Measurements from ENCODE around the gene ATP9B. TPM values are rescaled to one million over a fixed set of nuclear protein-coding genes. Genes with fewer than 3 reads are reported as not detected.

The ATP9B gene
- polyA plus RNA-seq, 4 donors, result 4.3 to 19.6 (median 12.2) TPM

DNA sequence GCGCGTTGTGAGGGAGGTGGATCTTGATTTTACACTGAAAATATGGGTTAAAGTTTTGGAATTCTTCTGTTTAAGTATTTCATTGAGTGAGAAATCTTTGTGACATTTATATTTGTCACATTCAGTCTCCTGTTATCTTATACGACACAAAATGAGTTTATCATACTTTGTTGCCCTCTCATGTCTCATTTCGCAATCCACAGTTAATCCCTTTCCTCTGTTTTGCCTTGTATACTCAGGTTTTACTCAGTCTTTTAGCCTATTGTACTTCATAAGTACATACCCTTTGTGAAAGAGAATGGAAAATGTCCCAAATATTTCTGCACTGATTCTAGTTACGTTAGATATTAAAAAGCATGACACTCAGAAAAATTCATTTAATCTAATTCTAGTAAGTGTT is 142.7 kb downstream of the ATP9B start:
- Histone ChIP-seq H3K27ac (ENCODE audit: low read depth in 1 of 3, low read length in 2 of 3) (no peak overlapping the region), H3K27me3 (ENCODE audit: control insufficient read depth in 3 of 3, insufficient read depth in 3 of 3, low read length in 3 of 3) (no peaks in the 10 kb centered on the region), H3K36me3 (ENCODE audit: control insufficient read depth in 3 of 3, insufficient read depth in 2 of 3, low read depth in 1 of 3, low read length in 3 of 3) (peaks cover 3 to 22% (median 5%) of the 10 kb centered on the region in 3 donors), H3K4me3 (ENCODE audit: low read depth in 1 of 3, low read length in 3 of 3) (no peak overlapping the region), H3K9me3 (ENCODE audit: control insufficient read depth in 2 of 2, insufficient read depth in 1 of 2, low read depth in 1 of 2, low read length in 1 of 2) (no peaks in the 10 kb centered on the region), H3K4me1 (ENCODE audit: control insufficient read depth in 3 of 3, insufficient read depth in 2 of 3, low read depth in 1 of 3, low read length in 2 of 3) (no peaks in the 10 kb centered on the region)
- 83 to 88% (median 85%) methylated on average over 5 of the region's 5 CpGs for WGBS, 3 donors
- no peak for DNase-seq
- FAIRE-seq, result no peak

DNA sequence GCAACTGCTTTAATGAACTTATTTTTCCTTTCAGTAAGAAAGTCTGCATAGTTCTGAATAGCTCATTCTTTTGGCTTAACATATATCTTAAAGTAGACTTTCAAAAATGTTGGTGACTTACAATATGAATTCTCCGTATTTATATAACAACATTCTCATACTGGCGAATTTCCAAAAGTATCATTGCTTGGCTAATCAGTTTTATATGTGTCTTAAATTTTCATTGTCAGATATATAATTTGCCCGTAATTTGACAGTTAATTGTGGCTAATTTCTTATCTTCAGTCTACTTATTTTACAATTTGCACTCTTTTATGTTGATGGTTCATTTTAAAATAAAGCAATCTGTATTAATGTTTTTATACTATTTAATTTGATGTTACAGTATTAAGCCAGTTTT is 144.9 kb downstream of the ATP9B start:
- H3K4me3 ChIP-seq (ENCODE audit: low read depth in 1 of 3, low read length in 3 of 3), result no peak overlapping the region
- H3K27ac ChIP-seq (ENCODE audit: low read depth in 1 of 3, low read length in 2 of 3), result no peak overlapping the region
- H3K27me3 ChIP-seq (ENCODE audit: control insufficient read depth in 3 of 3, insufficient read depth in 3 of 3, low read length in 3 of 3), result no peaks in the 10 kb centered on the region
- H3K9me3 ChIP-seq (ENCODE audit: control insufficient read depth in 2 of 2, insufficient read depth in 1 of 2, low read depth in 1 of 2, low read length in 1 of 2), result no peaks in the 10 kb centered on the region
- H3K4me1 ChIP-seq (ENCODE audit: control insufficient read depth in 3 of 3, insufficient read depth in 2 of 3, low read depth in 1 of 3, low read length in 2 of 3), result no peaks in the 10 kb centered on the region
- peaks cover 0 to 13% (median 0%) of the 10 kb centered on the region in 3 donors for H3K36me3 ChIP-seq (ENCODE audit: control insufficient read depth in 3 of 3, insufficient read depth in 2 of 3, low read depth in 1 of 3, low read length in 3 of 3)
- 88 to 97% (median 93%) methylated on average over 3 of the region's 3 CpGs for WGBS, 3 donors
- DNase-seq, result no peak
- FAIRE-seq, result no peak

DNA sequence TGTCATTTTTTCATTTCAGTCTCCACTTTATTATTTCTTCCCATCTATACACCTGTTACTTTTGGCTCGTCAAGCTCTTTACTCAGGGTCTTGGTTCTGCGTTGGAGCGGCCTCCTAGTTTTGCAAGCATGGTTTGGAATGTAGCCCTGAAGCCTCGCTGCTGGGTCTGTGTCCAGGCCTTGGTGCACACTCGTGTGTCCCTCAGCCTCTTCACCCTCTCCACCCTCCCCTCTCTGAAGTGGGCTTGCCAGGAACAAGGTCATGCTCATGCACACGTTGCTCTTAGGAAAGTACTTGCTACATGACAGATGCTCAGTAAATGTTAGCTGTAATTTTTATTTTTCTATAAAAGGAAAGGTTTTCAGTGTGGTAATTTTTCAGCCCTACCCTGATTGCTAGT is 147.0 kb downstream of the ATP9B start:
- Histone ChIP-seq H3K27ac (ENCODE audit: low read depth in 1 of 3, low read length in 2 of 3) (no peak overlapping the region), H3K36me3 (ENCODE audit: control insufficient read depth in 3 of 3, insufficient read depth in 2 of 3, low read depth in 1 of 3, low read length in 3 of 3) (peaks cover 0 to 19% (median 0%) of the 10 kb centered on the region in 3 donors), H3K27me3 (ENCODE audit: control insufficient read depth in 3 of 3, insufficient read depth in 3 of 3, low read length in 3 of 3) (no peaks in the 10 kb centered on the region), H3K4me3 (ENCODE audit: low read depth in 1 of 3, low read length in 3 of 3) (no peak overlapping the region), H3K4me1 (ENCODE audit: control insufficient read depth in 3 of 3, insufficient read depth in 2 of 3, low read depth in 1 of 3, low read length in 2 of 3) (no peaks in the 10 kb centered on the region), H3K9me3 (ENCODE audit: control insufficient read depth in 2 of 2, insufficient read depth in 1 of 2, low read depth in 1 of 2, low read length in 1 of 2) (no peaks in the 10 kb centered on the region)
- FAIRE-seq (no peak), DNase-seq (no peak)
- 87 to 96% (median 88%) methylated on average over 6 of the region's 6 CpGs for WGBS, 3 donors

DNA sequence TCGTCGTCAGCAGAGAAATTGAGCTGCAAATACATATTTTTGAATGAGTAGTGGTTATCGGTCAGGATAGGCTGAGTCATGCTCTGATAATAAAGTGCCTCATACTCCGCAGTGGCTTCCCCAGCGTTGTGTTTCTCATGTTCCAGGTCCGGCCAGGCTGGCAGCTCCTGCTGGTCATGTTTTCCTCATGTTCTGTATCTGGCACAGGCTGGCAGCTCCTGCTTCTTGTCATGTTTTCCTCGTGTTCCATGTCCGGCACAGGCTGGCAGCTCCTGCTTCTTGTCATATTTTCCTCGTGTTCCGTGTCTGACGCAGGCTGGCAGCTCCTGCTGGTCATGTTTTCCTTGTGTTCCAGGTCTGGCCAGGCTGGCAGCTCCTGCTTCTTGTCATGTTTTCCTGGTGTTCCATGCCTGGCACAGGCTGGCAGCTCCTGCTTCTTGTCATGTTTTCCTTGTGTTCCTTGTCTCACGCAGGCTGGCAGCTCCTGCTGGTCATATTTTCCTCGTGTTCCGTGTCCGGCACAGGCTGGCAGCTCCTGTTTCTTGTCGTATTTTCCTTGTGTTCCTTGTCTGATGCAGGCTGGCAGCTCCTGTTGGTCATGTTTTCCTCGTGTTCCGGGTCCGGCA is 148.9 kb downstream of the ATP9B start:
- Histone ChIP-seq H3K27me3 (ENCODE audit: control insufficient read depth in 3 of 3, insufficient read depth in 3 of 3, low read length in 3 of 3) (no peaks in the 10 kb centered on the region), H3K9me3 (ENCODE audit: control insufficient read depth in 2 of 2, insufficient read depth in 1 of 2, low read depth in 1 of 2, low read length in 1 of 2) (no peaks in the 10 kb centered on the region), H3K27ac (ENCODE audit: low read depth in 1 of 3, low read length in 2 of 3) (no peak overlapping the region), H3K36me3 (ENCODE audit: control insufficient read depth in 3 of 3, insufficient read depth in 2 of 3, low read depth in 1 of 3, low read length in 3 of 3) (peaks cover 0 to 24% (median 0%) of the 10 kb centered on the region in 3 donors), H3K4me1 (ENCODE audit: control insufficient read depth in 3 of 3, insufficient read depth in 2 of 3, low read depth in 1 of 3, low read length in 2 of 3) (no peaks in the 10 kb centered on the region), H3K4me3 (ENCODE audit: low read depth in 1 of 3, low read length in 3 of 3) (no peak overlapping the region)
- DNase-seq (no peak), FAIRE-seq (no peak)
- WGBS, 3 donors, result 96 to 97% (median 96%) methylated on average over 19 of the region's 19 CpGs

DNA sequence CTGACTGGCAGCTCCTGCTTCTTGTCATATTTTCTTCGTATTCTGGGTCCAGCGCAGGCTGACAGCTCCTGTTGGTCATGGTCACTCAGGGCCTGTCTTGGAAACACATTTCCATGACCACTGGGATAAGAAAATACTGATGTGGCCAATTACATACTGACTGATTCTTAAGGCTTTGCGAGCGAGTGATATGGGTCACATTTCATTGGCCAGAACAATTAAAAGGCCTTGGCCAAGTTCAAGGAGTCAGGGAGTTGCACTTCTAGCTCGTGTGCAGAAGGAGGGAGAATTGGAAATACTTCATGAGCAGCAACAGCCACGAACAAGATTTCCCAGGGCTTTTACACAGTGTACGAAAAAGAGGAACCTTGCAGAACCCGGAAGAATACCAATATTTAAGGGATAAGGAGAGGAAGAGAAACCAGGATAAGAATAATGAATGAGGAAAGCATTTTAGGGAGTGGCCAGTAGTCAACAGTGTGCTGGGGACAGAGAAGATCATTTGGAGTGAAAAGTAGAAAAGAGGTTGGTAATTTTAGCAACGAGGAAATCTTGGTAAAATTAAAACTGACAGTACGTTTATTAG is 149.5 kb downstream of the ATP9B start:
- peaks cover 0 to 24% (median 0%) of the 10 kb centered on the region in 3 donors for H3K36me3 ChIP-seq (ENCODE audit: control insufficient read depth in 3 of 3, insufficient read depth in 2 of 3, low read depth in 1 of 3, low read length in 3 of 3)
- no peak overlapping the region for H3K27ac ChIP-seq (ENCODE audit: low read depth in 1 of 3, low read length in 2 of 3)
- FAIRE-seq, result no peak

DNA sequence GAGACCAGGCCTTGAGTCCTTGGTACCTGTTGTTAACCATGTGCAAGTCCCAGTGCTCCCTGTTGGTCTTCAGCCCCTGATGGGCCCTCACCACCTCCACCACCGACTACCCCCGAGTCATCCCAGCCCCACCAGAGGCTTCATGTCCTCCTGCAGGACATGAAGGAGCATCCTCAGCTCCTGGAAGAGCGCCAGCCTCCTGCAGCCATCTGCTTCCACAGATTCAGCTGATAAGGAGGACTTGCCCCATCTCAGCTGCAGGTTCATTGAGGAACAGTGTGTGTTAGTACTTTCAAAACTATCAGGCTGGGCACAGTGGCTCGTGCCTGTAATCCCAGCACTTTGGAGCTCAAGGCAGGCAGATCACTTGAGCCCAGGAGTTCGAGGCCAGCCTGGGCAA is 151.9 kb downstream of the ATP9B start:
- Histone ChIP-seq H3K4me1 (ENCODE audit: control insufficient read depth in 3 of 3, insufficient read depth in 2 of 3, low read depth in 1 of 3, low read length in 2 of 3) (no peaks in the 10 kb centered on the region), H3K9me3 (ENCODE audit: control insufficient read depth in 2 of 2, insufficient read depth in 1 of 2, low read depth in 1 of 2, low read length in 1 of 2) (no peaks in the 10 kb centered on the region), H3K4me3 (ENCODE audit: low read depth in 1 of 3, low read length in 3 of 3) (no peak overlapping the region), H3K27ac (ENCODE audit: low read depth in 1 of 3, low read length in 2 of 3) (no peak overlapping the region), H3K27me3 (ENCODE audit: control insufficient read depth in 3 of 3, insufficient read depth in 3 of 3, low read length in 3 of 3) (no peaks in the 10 kb centered on the region), H3K36me3 (ENCODE audit: control insufficient read depth in 3 of 3, insufficient read depth in 2 of 3, low read depth in 1 of 3, low read length in 3 of 3) (peaks cover 0 to 32% (median 0%) of the 10 kb centered on the region in 3 donors)
- no peak for DNase-seq
- no peak for FAIRE-seq
- 90 to 93% (median 91%) methylated on average over 5 of the region's 5 CpGs for WGBS, 3 donors

More for the DNA sequence above, 149.5 kb downstream of the ATP9B start:
- Histone ChIP-seq H3K9me3 (ENCODE audit: control insufficient read depth in 2 of 2, insufficient read depth in 1 of 2, low read depth in 1 of 2, low read length in 1 of 2) (no peaks in the 10 kb centered on the region), H3K4me3 (ENCODE audit: low read depth in 1 of 3, low read length in 3 of 3) (no peak overlapping the region), H3K27me3 (ENCODE audit: control insufficient read depth in 3 of 3, insufficient read depth in 3 of 3, low read length in 3 of 3) (no peaks in the 10 kb centered on the region), H3K4me1 (ENCODE audit: control insufficient read depth in 3 of 3, insufficient read depth in 2 of 3, low read depth in 1 of 3, low read length in 2 of 3) (no peaks in the 10 kb centered on the region)
- no peak for DNase-seq
- WGBS, 3 donors, result 84 to 89% (median 88%) methylated on average over 10 of the region's 10 CpGs

DNA sequence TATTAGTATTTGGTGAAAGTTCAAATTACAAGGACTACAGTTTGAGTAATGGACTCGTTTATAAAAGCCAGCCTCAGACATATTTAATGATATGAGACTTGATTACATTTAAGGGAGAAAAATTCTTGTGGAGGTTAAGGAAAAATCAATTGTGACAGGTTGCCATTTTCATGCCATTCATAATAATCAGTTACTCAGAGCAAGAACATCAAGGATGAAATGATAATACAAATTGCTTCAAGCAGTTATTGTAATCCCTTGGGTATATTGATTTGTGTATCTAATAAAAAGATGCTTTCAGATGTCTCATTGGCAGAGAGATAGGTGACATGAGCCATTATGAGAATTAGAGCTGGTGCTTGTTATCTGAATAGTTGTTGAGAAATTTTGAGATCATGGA is 153.6 kb downstream of the ATP9B start:
- WGBS, 3 donors, result 56 to 79% (median 68%) methylated on average over 1 of the region's 1 CpG
- no peak for FAIRE-seq
- no peak overlapping the region for H3K27ac ChIP-seq (ENCODE audit: low read depth in 1 of 3, low read length in 2 of 3)

DNA sequence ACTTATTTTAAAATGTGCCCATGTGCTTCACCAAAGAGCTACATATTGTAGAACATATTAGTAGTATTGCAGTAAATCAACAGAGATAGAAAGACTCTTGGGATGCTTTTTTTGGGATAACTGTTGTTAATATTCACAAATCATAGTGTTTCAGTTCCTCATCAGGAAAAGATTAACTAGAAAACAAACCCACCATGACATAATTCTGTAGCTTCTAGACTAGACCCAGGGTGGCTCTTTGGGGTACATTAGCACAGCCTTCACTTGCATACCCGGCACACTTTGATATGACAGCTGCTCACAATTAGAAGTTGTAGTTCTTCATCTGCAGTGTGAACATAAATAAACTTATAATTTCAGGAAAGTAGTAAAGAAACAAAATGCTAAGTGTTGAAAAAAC is 154.2 kb downstream of the ATP9B start:
- 91 to 97% (median 93%) methylated on average over 1 of the region's 1 CpG for WGBS, 3 donors

More for the DNA sequence above, 153.6 kb downstream of the ATP9B start:
- Histone ChIP-seq H3K36me3 (ENCODE audit: control insufficient read depth in 3 of 3, insufficient read depth in 2 of 3, low read depth in 1 of 3, low read length in 3 of 3) (peaks cover 0 to 33% (median 0%) of the 10 kb centered on the region in 3 donors), H3K4me1 (ENCODE audit: control insufficient read depth in 3 of 3, insufficient read depth in 2 of 3, low read depth in 1 of 3, low read length in 2 of 3) (no peaks in the 10 kb centered on the region), H3K4me3 (ENCODE audit: low read depth in 1 of 3, low read length in 3 of 3) (no peak overlapping the region), H3K27me3 (ENCODE audit: control insufficient read depth in 3 of 3, insufficient read depth in 3 of 3, low read length in 3 of 3) (no peaks in the 10 kb centered on the region), H3K9me3 (ENCODE audit: control insufficient read depth in 2 of 2, insufficient read depth in 1 of 2, low read depth in 1 of 2, low read length in 1 of 2) (no peaks in the 10 kb centered on the region)
- DNase-seq, result no peak

More for the DNA sequence above, 154.2 kb downstream of the ATP9B start:
- no peak overlapping the region for H3K27ac ChIP-seq (ENCODE audit: low read depth in 1 of 3, low read length in 2 of 3)
- FAIRE-seq (no peak), DNase-seq (no peak)
- no peaks in the 10 kb centered on the region for H3K4me1 ChIP-seq (ENCODE audit: control insufficient read depth in 3 of 3, insufficient read depth in 2 of 3, low read depth in 1 of 3, low read length in 2 of 3)
- no peak overlapping the region for H3K4me3 ChIP-seq (ENCODE audit: low read depth in 1 of 3, low read length in 3 of 3)
- no peaks in the 10 kb centered on the region for H3K27me3 ChIP-seq (ENCODE audit: control insufficient read depth in 3 of 3, insufficient read depth in 3 of 3, low read length in 3 of 3)
- no peaks in the 10 kb centered on the region for H3K9me3 ChIP-seq (ENCODE audit: control insufficient read depth in 2 of 2, insufficient read depth in 1 of 2, low read depth in 1 of 2, low read length in 1 of 2)
- H3K36me3 ChIP-seq (ENCODE audit: control insufficient read depth in 3 of 3, insufficient read depth in 2 of 3, low read depth in 1 of 3, low read length in 3 of 3), result peaks cover 0 to 30% (median 0%) of the 10 kb centered on the region in 3 donors

Data from small intestine (tissue), 7 donors.